Measurements from ENCODE around the gene BACE1. TPM values are rescaled to one million over a fixed set of nuclear protein-coding genes. Genes with fewer than 3 reads are reported as not detected.

The BACE1 gene
- total and polyA plus RNA-seq, 2 experiments from 2014 or later = 15.0 to 40.5 TPM

- no peak for TF ChIP-seq EZH2phosphoT487 (IDR thresholded peaks at IDR 0.05; ENCODE audit: insufficient read depth, low read depth)
- TF ChIP-seq EZH2 (IDR thresholded peaks at IDR 0.05; ENCODE audit: insufficient read depth, poor library complexity, severe bottlenecking) = no peak
- Histone ChIP-seq H3K4me3 (no peak overlapping the region), H3K9me2 (ENCODE audit: insufficient read depth) (no peaks in the 10 kb centered on the region), H3K9me3 (ENCODE audit: low read depth) (no peaks in the 10 kb centered on the region), H3K4me1 (ENCODE audit: insufficient read depth) (peaks cover 12% of the 10 kb centered on the region), H3K9ac (no peak overlapping the region), H3K4me2 (ENCODE audit: unreplicated experiment) (no peak overlapping the region), H3K79me2 (ENCODE audit: insufficient read depth) (0 out of 2 replicates have a peak, but pooled peaks cover 3% of the 10 kb centered on the region), H4K20me1 (ENCODE audit: insufficient read depth) (no peaks in the 10 kb centered on the region), H3K27ac (no peak overlapping the region), H3F3A (ENCODE audit: insufficient read depth) (no peaks in the 10 kb centered on the region), H3K36me3 (ENCODE audit: low read depth) (no peaks in the 10 kb centered on the region), H2AFZ (no peak overlapping the region), H3K27me3 (replicated peaks; ENCODE audit: insufficient read depth) (no peaks in the 10 kb centered on the region)
- no peak for DNase-seq
- in situ Hi-C loops (cut with MboI) = no loop called here
- 96 to 97% methylated on average over 5 of the region's 5 CpGs for WGBS, 2 experiments (ENCODE audit: low coverage in 1 of 2, low lambda C conversion rate in 2 of 2, missing lambda C conversion rate in 2 of 2)
These were observed 12.3 kb downstream of the BACE1 start for GRCh38 chr11:117303646-117304315.

- no peaks in the 10 kb centered on the region for H4K20me1 ChIP-seq (ENCODE audit: insufficient read depth)
- H3K4me1 ChIP-seq (ENCODE audit: insufficient read depth) = peaks cover 12% of the 10 kb centered on the region
- no peak overlapping the region for H3K4me3 ChIP-seq
- no peak overlapping the region for H2AFZ ChIP-seq
- no peaks in the 10 kb centered on the region for H3K36me3 ChIP-seq (ENCODE audit: low read depth)
- 0 out of 2 replicates have a peak, but pooled peaks cover 3% of the 10 kb centered on the region for H3K79me2 ChIP-seq (ENCODE audit: insufficient read depth)
- TF ChIP-seq EZH2phosphoT487 (IDR thresholded peaks at IDR 0.05; ENCODE audit: insufficient read depth, low read depth) = no peak
- no peak for TF ChIP-seq EZH2 (IDR thresholded peaks at IDR 0.05; ENCODE audit: insufficient read depth, poor library complexity, severe bottlenecking)
- no peaks in the 10 kb centered on the region for H3K27me3 ChIP-seq (replicated peaks; ENCODE audit: insufficient read depth)
- DNase-seq = no peak
- in situ Hi-C loops (cut with MboI) = no loop called here
- H3K9ac ChIP-seq = no peak overlapping the region
- H3K9me3 ChIP-seq (ENCODE audit: low read depth) = no peaks in the 10 kb centered on the region
- H3K9me2 ChIP-seq (ENCODE audit: insufficient read depth) = no peaks in the 10 kb centered on the region
- no peaks in the 10 kb centered on the region for H3F3A ChIP-seq (ENCODE audit: insufficient read depth)
- H3K27ac ChIP-seq = no peak overlapping the region
- WGBS, 2 experiments (ENCODE audit: low coverage in 1 of 2, low lambda C conversion rate in 2 of 2, missing lambda C conversion rate in 2 of 2) = 67 to 69% methylated on average over 4 of the region's 4 CpGs
- H3K4me2 ChIP-seq (ENCODE audit: unreplicated experiment) = no peak overlapping the region
These were observed 13.0 kb downstream of the BACE1 start for GRCh38 chr11:117303101-117303500.

GRCh38 chr11:117302228-117302627 lies 13.8 kb downstream of the BACE1 start:
- H3K27ac ChIP-seq = no peak overlapping the region
- no peaks in the 10 kb centered on the region for H3K9me3 ChIP-seq (ENCODE audit: low read depth)
- H3K9ac ChIP-seq = no peak overlapping the region
- peaks cover 12% of the 10 kb centered on the region for H3K4me1 ChIP-seq (ENCODE audit: insufficient read depth)
- no peaks in the 10 kb centered on the region for H3K9me2 ChIP-seq (ENCODE audit: insufficient read depth)
- 85 to 100% methylated on average over 6 to 7 of the region's 7 CpGs for WGBS, 2 experiments (ENCODE audit: low coverage in 1 of 2, low lambda C conversion rate in 2 of 2, missing lambda C conversion rate in 2 of 2)
- no peak overlapping the region for H3K4me2 ChIP-seq (ENCODE audit: unreplicated experiment)
- no peaks in the 10 kb centered on the region for H3K36me3 ChIP-seq (ENCODE audit: low read depth)
- DNase-seq = no peak
- TF ChIP-seq EZH2phosphoT487 (IDR thresholded peaks at IDR 0.05; ENCODE audit: insufficient read depth, low read depth) (no peak), EZH2 (IDR thresholded peaks at IDR 0.05; ENCODE audit: insufficient read depth, poor library complexity, severe bottlenecking) (no peak)
- H4K20me1 ChIP-seq (ENCODE audit: insufficient read depth) = no peaks in the 10 kb centered on the region
- 0 out of 2 replicates have a peak, but pooled peaks cover 3% of the 10 kb centered on the region for H3K79me2 ChIP-seq (ENCODE audit: insufficient read depth)
- H3F3A ChIP-seq (ENCODE audit: insufficient read depth) = no peaks in the 10 kb centered on the region
- no peak overlapping the region for H2AFZ ChIP-seq
- no peak overlapping the region for H3K4me3 ChIP-seq
- H3K27me3 ChIP-seq (replicated peaks; ENCODE audit: insufficient read depth) = no peaks in the 10 kb centered on the region
- in situ Hi-C loops (cut with MboI) = no loop called here

- 0 out of 2 replicates have a peak overlapping the region, but pooled peaks have one; percentile 4 for H3K27ac ChIP-seq
- peak overlapping the region; percentile 35; the same call in 1 of the 2 replicates for H2AFZ ChIP-seq
- in situ Hi-C loops (cut with MboI) = no loop called here
- H3K4me2 ChIP-seq (ENCODE audit: unreplicated experiment) = peak overlapping the region; percentile 59
- H3K36me3 ChIP-seq (ENCODE audit: low read depth) = no peaks in the 10 kb centered on the region
- H3F3A ChIP-seq (ENCODE audit: insufficient read depth) = no peaks in the 10 kb centered on the region
- no peaks in the 10 kb centered on the region for H3K9me3 ChIP-seq (ENCODE audit: low read depth)
- H3K9ac ChIP-seq = peak overlapping the region; percentile 35; the same call in 1 of the 2 replicates
- no peaks in the 10 kb centered on the region for H3K9me2 ChIP-seq (ENCODE audit: insufficient read depth)
- TF ChIP-seq EZH2phosphoT487 (IDR thresholded peaks at IDR 0.05; ENCODE audit: insufficient read depth, low read depth) (no peak), EZH2 (IDR thresholded peaks at IDR 0.05; ENCODE audit: insufficient read depth, poor library complexity, severe bottlenecking) (no peak)
- H4K20me1 ChIP-seq (ENCODE audit: insufficient read depth) = no peaks in the 10 kb centered on the region
- 58% methylated on average over 5 of the region's 5 CpGs for whole genome bisulfite sequencing, 2 experiments (ENCODE audit: low coverage in 1 of 2, low lambda C conversion rate in 2 of 2, missing lambda C conversion rate in 2 of 2)
- DNase-seq = peak; percentile 58
- peaks cover 12% of the 10 kb centered on the region for H3K4me1 ChIP-seq (ENCODE audit: insufficient read depth)
- H3K79me2 ChIP-seq (ENCODE audit: insufficient read depth) = 0 out of 2 replicates have a peak, but pooled peaks cover 3% of the 10 kb centered on the region
- H3K4me3 ChIP-seq = peak overlapping the region; percentile 29; the same call in 1 of the 2 replicates
- no peaks in the 10 kb centered on the region for H3K27me3 ChIP-seq (replicated peaks; ENCODE audit: insufficient read depth)
These were observed 15.3 kb downstream of the BACE1 start for GRCh38 chr11:117300773-117301172.
